Fibroblast of the conjunctiva (primary cell): ENCODE measurements around the gene EEFSEC.

ENCODE experiments used
- DNase-seq: peaks from one replicate; pipeline ENCODE4 v3.0.0-alpha.2; 2010; ENCODE audit warnings: low read depth

Gene EEFSEC

DNA sequence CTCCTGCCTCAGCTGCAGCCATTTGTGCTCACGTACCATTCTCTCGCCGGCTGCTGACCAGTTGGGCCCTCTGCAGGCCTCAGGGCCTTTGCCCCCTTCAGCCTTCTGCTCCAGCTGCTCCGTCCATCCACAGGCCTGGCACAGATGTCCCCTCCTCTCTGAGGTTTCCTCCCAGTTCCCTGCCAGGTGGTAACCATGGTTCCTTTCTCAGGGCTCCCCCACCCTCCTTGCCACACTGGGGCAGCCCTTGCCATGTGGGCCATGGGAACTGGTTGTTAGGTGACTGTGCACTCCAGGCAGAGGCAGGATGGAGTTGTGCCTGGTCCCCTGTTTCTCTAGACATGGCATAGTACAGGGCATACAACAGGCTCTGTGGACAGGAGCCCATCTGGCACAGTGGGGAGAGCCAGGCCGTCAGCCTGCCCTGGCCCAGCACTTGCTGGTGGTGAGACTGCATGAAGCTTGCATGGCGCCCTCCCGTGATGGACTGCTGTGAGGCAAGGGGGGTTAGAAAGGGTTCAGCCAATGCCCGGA, 164.5 kb downstream of the EEFSEC start:
- no peak for DNase-seq

- DNase-seq = no peak
These were observed 165.1 kb downstream of the EEFSEC start for GRCh38 chr3:128318275-128318941.

DNA sequence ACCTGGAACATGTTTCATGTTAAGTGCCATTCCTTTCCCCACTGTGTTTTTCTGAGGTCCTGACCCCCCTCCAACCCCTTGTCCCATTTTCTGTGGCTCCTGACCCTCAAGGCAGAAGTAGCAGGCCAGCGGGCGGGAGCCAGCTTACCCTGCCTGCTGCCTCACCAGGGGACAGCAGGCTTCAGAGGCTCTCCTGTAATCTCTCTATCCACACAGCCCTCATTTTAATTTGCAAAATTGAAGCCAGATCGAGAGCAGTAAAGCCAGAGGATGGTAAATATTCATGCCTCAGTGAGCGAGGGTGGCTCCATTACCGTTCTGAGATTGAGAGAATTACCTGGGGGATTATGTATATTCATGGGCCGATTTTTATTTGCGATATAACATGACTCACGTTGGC, 165.8 kb downstream of the EEFSEC start:
- no peak for DNase-seq

GRCh38 chr3:128319741-128320141, 166.5 kb downstream of the EEFSEC start:
- DNase-seq = no peak

DNA sequence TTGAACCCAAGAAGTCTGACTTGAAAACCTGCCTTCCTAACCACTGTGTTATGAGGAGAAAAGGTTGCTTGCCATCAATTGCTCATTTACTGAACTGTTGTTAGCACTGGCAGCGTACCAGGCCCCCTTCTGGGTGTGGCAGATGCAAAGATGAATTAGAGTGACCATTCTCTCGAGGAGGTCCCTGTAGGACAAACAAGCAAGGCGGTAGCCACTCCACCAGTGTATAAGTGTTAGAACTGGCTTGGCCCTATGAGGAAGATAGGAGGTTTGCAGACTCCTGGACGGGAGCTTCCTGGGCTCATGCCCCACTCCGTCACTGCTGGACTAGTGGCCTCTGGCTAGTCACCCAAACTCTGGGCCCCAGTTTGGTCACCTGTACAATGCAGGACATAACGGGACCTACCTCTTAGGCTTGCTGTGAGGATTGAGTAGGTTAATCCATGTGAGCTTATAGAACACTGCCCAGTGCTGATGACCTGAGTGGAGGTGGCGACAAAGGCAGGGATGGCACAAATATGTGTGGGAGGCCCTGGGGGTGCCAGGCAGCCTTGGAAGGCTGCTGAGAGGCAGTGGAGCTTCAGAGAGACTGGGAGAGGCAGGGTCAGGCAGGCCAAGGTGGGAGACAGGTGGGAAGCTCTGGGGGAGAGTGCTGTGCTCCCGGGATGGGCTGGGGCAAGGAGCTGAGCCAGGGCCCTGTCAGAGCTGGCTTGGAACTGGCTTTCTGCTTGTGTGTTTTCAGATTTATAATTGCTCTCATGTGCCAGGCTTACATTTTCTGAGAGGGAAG, 167.5 kb downstream of the EEFSEC start:
- no peak for DNase-seq

DNA sequence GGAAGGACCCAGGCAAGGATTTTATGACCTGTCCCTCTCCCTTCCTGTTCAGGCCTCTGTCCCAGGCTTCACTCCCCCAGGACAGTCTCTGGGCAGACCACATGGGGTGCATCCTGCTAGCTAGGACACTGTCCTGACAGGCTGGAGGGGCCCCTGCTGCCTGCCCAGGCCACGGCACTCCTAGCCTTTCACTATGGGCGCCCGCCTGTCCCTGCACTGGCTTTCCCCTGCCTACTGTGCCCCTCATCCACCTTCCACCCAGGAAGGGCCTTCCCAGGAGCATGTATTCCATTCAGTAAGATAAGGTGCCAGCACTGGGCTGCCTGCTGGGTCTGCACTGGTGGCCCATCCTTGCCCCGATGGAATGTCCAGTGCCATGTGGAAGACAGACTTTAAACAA, 168.1 kb downstream of the EEFSEC start:
- no peak for DNase-seq

- no peak for DNase-seq
These were observed 169.0 kb downstream of the EEFSEC start for GRCh38 chr3:128322030-128323022.

DNA sequence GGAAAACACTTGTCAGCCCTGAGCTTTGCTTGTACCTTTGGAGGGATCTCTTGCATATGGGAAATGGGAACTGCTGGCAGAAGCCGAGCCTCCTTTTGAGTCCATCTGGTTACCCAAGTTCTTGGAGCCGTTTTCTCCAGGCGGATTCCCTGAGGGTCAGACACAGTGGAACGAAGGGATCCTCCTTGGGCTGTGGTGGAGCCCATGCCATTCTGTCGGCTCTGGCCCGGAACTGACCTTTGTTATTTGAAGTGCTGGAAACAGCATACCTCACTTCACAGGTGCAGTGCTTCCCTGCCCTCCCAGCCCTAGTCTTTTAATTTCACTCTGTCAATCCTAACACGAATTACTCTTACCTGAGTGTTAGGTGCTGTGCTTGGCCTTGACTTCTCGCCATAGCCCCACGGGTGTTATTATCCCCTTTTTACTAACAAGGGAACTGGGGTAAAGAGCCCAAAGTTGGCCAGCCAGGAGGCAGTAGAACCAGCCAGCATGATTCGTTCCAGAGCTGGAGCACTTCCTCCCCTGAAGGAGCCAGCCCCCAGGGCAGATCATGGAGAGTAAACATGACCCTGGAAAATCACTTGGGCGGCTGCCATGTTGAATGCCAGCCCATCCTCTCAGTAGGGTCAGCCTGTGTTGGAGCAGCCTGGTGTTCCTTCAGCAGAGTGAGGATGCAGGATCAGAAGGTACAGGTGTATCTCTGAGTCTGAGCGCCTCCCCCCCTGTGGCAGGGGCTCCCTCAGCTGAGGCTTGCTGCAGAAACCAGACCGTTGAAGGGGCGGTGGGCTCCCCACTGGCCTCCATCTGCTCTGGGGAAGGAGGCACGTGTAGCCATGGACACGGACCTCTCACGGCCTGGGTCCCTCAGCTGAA, 170.2 kb downstream of the EEFSEC start:
- DNase-seq = no peak

DNA sequence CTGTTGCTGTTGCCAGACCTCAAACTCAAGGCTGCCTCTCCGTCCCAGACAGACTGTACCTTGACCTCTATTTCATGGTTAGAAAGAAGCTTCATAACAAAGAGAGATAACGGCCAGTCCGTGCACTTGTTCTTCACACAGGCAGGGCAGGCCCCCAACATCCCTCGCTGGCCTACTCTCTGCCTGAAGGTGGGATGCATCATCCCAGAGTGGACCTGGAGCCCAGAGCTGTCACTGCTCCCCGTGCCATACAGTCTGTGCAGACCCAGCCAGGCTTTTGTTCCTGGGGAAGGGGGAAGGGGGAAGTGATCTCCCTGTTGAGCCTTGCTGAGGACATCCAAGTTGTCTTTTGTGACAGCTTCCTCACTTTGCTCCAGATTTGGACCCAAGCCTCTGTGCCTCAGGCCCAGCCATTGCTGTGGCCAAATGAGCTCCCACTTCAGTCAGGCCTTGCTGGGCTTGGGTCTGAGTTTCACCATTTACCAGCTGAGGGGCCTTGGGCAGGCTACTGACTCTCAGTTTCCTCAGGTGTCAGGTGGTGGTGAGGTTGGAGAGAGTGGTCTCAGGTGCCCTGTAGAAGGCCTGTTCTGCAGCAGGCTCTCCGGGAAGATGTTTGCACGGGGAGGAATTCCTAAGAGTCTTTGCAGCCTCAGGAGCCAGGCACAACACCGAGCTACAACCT, 171.8 kb downstream of the EEFSEC start:
- no peak for DNase-seq

GRCh38 chr3:128326051-128326823, 173.0 kb downstream of the EEFSEC start:
- DNase-seq = no peak

DNA sequence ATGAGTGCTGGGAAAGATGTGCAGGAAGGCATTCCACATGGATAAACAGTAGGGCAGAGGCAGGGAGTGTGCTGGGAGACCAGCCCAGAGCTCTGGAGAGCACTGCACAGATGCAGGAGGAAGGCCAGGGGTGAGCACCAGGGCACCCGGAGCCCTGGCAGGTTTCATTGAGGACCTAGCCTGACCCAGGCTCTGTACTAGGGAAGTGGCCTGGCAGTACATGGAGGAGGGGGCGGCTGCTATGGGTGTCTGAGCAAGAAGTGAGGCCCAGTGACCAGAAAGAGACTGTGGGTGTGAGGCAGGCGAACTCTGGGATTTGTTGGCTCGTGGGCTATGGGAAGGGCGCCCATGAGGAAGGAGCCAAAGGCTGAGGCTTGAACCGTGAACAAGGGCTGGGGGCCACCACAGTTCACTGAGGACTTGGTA, 174.3 kb downstream of the EEFSEC start:
- DNase-seq = no peak

DNA sequence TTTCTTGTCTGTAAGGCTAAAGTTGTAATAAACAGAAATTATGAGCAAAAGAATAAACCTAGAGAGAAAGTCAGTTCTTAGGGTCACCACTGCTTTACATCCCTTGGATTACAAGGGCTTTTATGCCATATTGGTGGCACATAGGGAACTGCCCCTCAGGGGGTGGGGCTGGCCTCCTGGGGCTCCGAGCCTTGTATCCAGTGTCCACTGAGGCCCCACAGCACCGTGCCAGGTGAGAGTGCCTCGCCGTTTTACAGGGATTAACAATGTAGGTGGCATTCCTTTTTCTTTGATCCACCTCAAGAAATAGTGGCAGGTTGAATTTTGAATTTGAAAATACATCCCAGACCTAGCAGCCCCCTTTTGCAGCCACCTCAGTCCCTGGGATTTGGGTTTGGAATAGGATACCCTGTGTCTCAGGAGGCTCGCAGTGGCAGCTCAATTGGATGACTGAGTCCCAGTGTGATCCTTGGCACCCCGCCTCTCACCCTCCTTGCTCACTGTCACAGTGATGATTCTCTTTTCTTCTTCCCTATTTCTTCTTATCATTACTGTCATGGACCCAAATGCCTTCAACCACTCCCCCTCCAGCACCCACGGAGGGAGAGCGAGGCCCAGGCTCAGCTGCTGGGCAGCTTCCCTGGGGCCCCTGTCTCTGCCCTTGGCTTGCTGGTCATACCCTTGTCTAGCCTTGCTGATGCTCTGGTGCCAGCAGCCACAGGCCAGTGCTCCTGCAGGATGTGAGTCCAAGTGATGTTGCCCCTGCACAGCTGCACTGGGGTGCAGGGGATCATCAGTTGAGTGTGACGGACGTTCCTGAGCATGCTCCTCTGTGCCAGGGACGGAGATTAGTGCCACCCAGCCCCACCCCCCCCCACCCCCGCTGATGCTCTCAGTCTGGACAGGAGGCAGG, 175.5 kb downstream of the EEFSEC start:
- no peak for DNase-seq

DNA sequence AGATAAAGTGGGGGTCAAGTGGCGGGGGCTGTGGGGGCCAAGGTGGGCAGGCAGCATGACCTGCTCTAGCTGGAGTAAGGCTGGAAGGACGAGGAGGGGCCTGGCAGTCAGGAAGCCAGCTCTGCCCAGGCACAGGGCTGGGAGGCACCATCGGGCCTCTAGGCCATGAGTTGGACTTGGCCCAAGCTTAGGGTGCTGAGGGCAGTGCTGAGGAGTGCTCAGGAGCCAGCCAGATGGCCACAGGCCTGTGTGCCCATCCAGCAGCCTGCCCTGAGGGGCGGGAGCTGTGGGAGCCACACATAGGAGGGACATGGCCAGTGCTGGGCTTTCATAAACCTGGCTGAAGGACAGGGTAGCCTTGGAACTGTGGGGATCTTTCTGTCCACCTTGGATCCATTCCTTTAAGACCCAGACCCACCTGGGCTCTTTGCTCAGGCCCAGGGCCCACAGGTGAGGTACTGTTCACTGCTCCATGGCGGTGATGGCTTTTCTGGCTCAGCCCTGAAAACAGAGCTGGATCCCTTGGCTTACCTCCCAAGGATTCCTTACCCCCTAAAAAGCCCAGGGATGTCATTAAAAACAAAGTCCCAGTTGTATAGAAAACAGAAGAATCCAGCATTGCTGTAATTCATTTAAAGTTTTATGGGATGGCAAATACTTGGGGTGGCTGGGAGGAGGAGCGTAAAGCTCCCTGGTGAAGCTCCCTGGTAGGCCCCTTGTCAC, 176.4 kb downstream of the EEFSEC start:
- no peak for DNase-seq

- DNase-seq = no peak
These were observed 177.0 kb downstream of the EEFSEC start for GRCh38 chr3:128330214-128330842.

GRCh38 chr3:128334086-128334645, 180.9 kb downstream of the EEFSEC start:
- DNase-seq = no peak

DNA sequence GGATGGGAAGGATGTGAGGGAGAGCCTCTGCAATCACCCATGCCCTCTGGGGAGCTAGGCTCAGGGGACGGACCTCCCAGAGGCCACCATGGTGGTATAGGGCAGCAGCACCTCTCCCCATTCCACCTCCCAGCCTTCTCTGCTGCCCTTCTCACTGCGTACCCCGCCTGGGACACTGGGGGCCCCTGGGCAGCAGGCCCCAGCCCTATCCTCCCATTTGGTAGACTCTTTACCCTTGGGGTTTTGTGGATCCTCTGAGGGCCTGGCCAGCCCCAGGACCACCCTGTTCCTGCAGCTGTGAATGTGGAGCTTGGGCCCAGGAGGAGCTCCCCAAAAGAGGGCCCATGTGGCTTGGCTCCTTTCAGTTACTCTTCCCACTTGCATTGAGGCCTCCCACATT, 181.5 kb downstream of the EEFSEC start:
- DNase-seq = no peak

DNA sequence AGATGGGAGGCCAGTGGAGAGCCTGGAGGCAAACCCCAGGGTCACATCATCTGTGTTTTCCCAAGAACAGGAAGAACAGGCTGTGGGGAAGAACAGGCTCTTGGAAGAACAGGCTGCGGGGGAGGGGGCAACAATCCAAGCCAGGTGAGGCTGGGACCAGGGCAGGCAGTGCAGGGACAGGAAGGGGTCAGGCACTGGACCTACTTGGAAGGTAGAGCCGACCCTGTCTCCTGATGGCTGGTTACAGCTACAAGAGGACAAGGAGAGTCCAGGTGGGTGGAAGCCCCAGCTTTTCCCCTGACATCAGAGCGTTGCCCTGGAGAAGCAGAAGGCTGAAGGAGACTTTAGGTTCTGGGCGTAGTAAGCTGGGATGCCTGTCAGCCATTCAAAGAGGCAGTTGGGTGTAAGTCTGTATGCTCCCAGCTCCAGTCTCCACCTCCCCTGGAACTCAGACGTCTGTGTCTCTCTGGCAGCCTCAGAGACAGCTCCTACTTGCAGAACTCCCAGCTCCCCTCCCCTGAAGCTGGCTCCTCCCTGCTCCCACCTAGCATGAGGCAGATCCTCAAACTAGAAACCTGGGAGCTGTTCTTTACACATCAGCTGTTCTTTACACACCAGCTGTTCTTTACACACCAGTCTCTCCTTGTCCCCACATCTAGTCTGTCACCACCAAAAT, 182.5 kb downstream of the EEFSEC start:
- DNase-seq = no peak
